A549 (cell line): ENCODE data around the gene ZNF362. TPM values are rescaled to one million over a fixed set of nuclear protein-coding genes. Genes with fewer than 3 reads are reported as not detected.

ENCODE experiments used
- ATAC-seq, 2 experiments: fragments of 200-7000 bp in 1 of 2; fragments of >200 bp in 1 of 2; cut with Nextera tagmentation in 1 of 2; cut with Tn5 transposase in 1 of 2; 3 replicates each; pipeline versions ENCODE4 v1.8.0 to v1.9.1; 2018 to 2020; ENCODE audit warnings: mild to moderate bottlenecking in 1 of 2, moderate library complexity in 1 of 2
- CTCF ChIA-PET: fragments of 300-600 bp; sonication (Branson Sonifier 250); formaldehyde crosslinking; extraction: SDS; loops from one replicate; lab custom pipeline; 2021; ENCODE audit warnings: antibody characterized with exemption, inconsistent platforms; lab: Yijun Ruan, JAX
- POLR2A ChIA-PET: fragments of 350-600 bp; formaldehyde crosslinking; extraction: SDS; loops from one replicate; lab custom pipeline; 2021; ENCODE audit warnings: antibody characterized with exemption, inconsistent platforms; lab: Yijun Ruan, JAX
- DNase-seq, 2 experiments: peaks; one replicate each; pipeline versions ENCODE4 v3.0.0 to v3.0.0-alpha.2; 2011 to 2016; ENCODE audit warnings: low read depth in 1 of 2, low spot score in 1 of 2
- FAIRE-seq: peaks from 2 replicates; lab custom pipeline; 2011; peaks lifted over from hg19 to GRCh38; lab: Jason Lieb, UNC
- H3K27ac ChIP-seq, 2 experiments: fragments of >200 bp; sonication (Bioruptor Twin); formaldehyde crosslinking; 3 replicates each; pipeline ENCODE4 v1.5.1; 2016 to 2017
- H3K4me1 ChIP-seq: fragments of >200 bp; sonication (Bioruptor Twin); formaldehyde crosslinking; 3 replicates; pipeline ENCODE4 v1.6.1; 2016
- H3K4me2 ChIP-seq: fragments of >200 bp; sonication (Bioruptor Twin); formaldehyde crosslinking; 3 replicates; pipeline ENCODE4 v1.6.1; 2016
- H3K4me3 ChIP-seq: fragments of >200 bp; sonication (Bioruptor Twin); formaldehyde crosslinking; 3 replicates; pipeline ENCODE4 v1.5.1; 2016
- H3K9me3 ChIP-seq: fragments of >200 bp; sonication (Bioruptor Twin); formaldehyde crosslinking; 3 replicates; pipeline ENCODE4 v1.6.1; 2016
- BHLHE40 ChIP-seq: IDR thresholded peaks from 2 replicates; pipeline ENCODE4 v1.6.1; 2012; ENCODE audit warnings: low read depth, low read length, inconsistent platforms
- CBX8 ChIP-seq: fragments of 200-600 bp; sonication (generic); IDR thresholded peaks from 2 replicates; pipeline ENCODE4 v1.6.1; 2016
- FOSL2 ChIP-seq, 2 experiments: fragments of 450-650 bp in 1 of 2; fragments of >200 bp in 1 of 2; sonication (Bioruptor Twin) in 1 of 2; formaldehyde crosslinking; IDR thresholded peaks; 2 replicates each; pipeline versions ENCODE4 v1.5.0 to v1.6.1; 2016 to 2020; ENCODE audit warnings: mild to moderate bottlenecking in 1 of 2, moderate library complexity in 1 of 2
- HDAC2 ChIP-seq: fragments of 200-600 bp; sonication (generic); IDR thresholded peaks from 2 replicates; pipeline ENCODE4 v1.6.1; 2016
- HOXB13 ChIP-seq: fragments of 250-450 bp; sonication (Bioruptor Pico); IDR thresholded peaks from 2 replicates; pipeline ENCODE4 v1.5.0; 2020; ENCODE audit warnings: low read depth, mild to moderate bottlenecking, moderate library complexity
- JUNB ChIP-seq: fragments of >200 bp; sonication (Bioruptor Twin); formaldehyde crosslinking; IDR thresholded peaks from 2 replicates; pipeline ENCODE4 v1.6.1; 2016
- KDM1A ChIP-seq: fragments of 200-600 bp; sonication (generic); IDR thresholded peaks from 2 replicates; pipeline ENCODE4 v1.6.1; 2016; ENCODE audit warnings: low read depth, mild to moderate bottlenecking
- KDM5A ChIP-seq: fragments of 200-600 bp; sonication (generic); IDR thresholded peaks from 2 replicates; pipeline ENCODE4 v1.6.1; 2016; ENCODE audit warnings: antibody characterized with exemption, mild to moderate bottlenecking
- NPAS2 ChIP-seq: fragments of 250-450 bp; sonication (Bioruptor Pico); IDR thresholded peaks from 2 replicates; pipeline ENCODE4 v1.8.0; 2022; ENCODE audit warnings: mild to moderate bottlenecking, moderate library complexity, borderline replicate concordance
- NR3C1 ChIP-seq: fragments of >200 bp; sonication (Bioruptor Twin); formaldehyde crosslinking; IDR thresholded peaks from 3 replicates; pipeline ENCODE4 v1.6.1; 2017
- PHF8 ChIP-seq: fragments of 200-600 bp; sonication (generic); IDR thresholded peaks from 2 replicates; pipeline ENCODE4 v1.6.1; 2016; ENCODE audit warnings: low read depth, mild to moderate bottlenecking, antibody characterized with exemption, moderate library complexity, borderline replicate concordance
- RAD21 ChIP-seq, 2 experiments: fragments of >200 bp in 1 of 2; sonication (Bioruptor Twin) in 1 of 2; formaldehyde crosslinking in 1 of 2; IDR thresholded peaks in 1 of 2; conservative IDR thresholded peaks in 1 of 2; 2 replicates in 1 of 2; 3 replicates in 1 of 2; pipeline ENCODE4 v1.6.1; 2012 to 2018; ENCODE audit warnings: inconsistent platforms in 1 of 2
- SREBF2 ChIP-seq: fragments of 450-650 bp; IDR thresholded peaks from 2 replicates; pipeline ENCODE4 v1.6.1; 2014; ENCODE audit warnings: mild to moderate bottlenecking, moderate library complexity
- WGBS: methylation state at CpG from one replicate; pipeline ENCODE4 v1.1.6; 2017; ENCODE audit errors: missing lambda C conversion rate; 5-methylcytosine and 5-hydroxymethylcytosine counted together
- polyA plus RNA-seq, 4 experiments: library from polyadenylated mRNA; depleted of rRNA in 3 of 4; stranded (reverse); fragments of >200 nt; fragmentation: RNase III in 1 of 4; extraction: RNeasy Plus Mini Kit Qiagen cat#74134 plus additional on column Dnase treatment in 1 of 4; gene quantifications; 2 replicates in 3 of 4; 3 replicates in 1 of 4; pipeline ENCODE4 v1.2.3, GENCODE V29; 2011 to 2017
- TF ChIP-seq, protein P1 (sequence below): fragments of 450-650 bp; IDR thresholded peaks from 2 replicates; pipeline ENCODE4 v1.6.1; 2014; ENCODE audit warnings: antibody characterized with exemption
- TF ChIP-seq, protein P2 (sequence below): fragments of >200 bp; sonication (Bioruptor Twin); formaldehyde crosslinking; IDR thresholded peaks from 3 replicates; pipeline ENCODE4 v1.5.1; 2016
- TF ChIP-seq, protein P3 (sequence below): fragments of >200 bp; sonication (Bioruptor Twin); formaldehyde crosslinking; IDR thresholded peaks from 2 replicates; pipeline ENCODE4 v1.6.1; 2016
- TF ChIP-seq, protein P4 (sequence below): fragments of 200-600 bp; sonication (generic); IDR thresholded peaks from 2 replicates; pipeline ENCODE4 v1.6.1; 2016; ENCODE audit warnings: antibody characterized with exemption, mild to moderate bottlenecking, moderate library complexity
- TF ChIP-seq, protein P5 (sequence below): fragments of >200 bp; sonication (Bioruptor Twin); formaldehyde crosslinking; IDR thresholded peaks from 3 replicates; pipeline ENCODE4 v1.6.1; 2016

The ZNF362 gene
- polyA plus RNA-seq, 2 of the 4 experiments (the other 2 are of a cell fraction) = 4.8 to 7.9 TPM

DNA sequence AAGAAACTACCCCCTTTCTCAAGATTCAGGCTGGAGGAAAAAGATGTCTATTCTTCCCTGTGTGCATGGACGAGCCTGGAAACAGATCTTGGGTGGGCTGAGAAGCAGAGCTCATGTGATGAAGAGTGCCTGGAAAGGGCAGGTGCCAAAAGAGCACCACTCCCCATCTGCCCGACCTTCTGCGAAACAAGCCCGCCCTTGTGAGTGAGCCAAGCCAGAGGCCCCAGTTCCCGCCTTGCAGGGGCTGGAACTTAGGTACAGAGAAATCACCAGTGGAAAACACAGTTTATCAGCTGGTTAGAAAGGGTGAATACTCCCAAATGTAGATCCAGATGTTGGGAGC lies 91.3 kb downstream of the ZNF362 start:
- peak overlapping the region; percentile 96 for H3K4me2 ChIP-seq
- peak overlapping the region; percentile 97 to 98 for H3K27ac ChIP-seq
- peaks cover 47% of the 10 kb centered on the region for H3K4me1 ChIP-seq
- TF ChIP-seq, protein P1, sequence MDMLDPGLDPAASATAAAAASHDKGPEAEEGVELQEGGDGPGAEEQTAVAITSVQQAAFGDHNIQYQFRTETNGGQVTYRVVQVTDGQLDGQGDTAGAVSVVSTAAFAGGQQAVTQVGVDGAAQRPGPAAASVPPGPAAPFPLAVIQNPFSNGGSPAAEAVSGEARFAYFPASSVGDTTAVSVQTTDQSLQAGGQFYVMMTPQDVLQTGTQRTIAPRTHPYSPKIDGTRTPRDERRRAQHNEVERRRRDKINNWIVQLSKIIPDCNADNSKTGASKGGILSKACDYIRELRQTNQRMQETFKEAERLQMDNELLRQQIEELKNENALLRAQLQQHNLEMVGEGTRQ = no peak
- TF ChIP-seq CBX8 = no peak
- TF ChIP-seq JUNB = no peak
- no peak for TF ChIP-seq NR3C1
- no peak for TF ChIP-seq SREBF2
- TF ChIP-seq, protein P2, sequence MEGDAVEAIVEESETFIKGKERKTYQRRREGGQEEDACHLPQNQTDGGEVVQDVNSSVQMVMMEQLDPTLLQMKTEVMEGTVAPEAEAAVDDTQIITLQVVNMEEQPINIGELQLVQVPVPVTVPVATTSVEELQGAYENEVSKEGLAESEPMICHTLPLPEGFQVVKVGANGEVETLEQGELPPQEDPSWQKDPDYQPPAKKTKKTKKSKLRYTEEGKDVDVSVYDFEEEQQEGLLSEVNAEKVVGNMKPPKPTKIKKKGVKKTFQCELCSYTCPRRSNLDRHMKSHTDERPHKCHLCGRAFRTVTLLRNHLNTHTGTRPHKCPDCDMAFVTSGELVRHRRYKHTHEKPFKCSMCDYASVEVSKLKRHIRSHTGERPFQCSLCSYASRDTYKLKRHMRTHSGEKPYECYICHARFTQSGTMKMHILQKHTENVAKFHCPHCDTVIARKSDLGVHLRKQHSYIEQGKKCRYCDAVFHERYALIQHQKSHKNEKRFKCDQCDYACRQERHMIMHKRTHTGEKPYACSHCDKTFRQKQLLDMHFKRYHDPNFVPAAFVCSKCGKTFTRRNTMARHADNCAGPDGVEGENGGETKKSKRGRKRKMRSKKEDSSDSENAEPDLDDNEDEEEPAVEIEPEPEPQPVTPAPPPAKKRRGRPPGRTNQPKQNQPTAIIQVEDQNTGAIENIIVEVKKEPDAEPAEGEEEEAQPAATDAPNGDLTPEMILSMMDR = no peak
- TF ChIP-seq KDM5A = no peak
- no peak for TF ChIP-seq KDM1A
- TF ChIP-seq FOSL2 (IDR thresholded peaks at IDR 0.05) = no peak
- TF ChIP-seq FOSL2 (CRISPR knock-in tag; IDR thresholded peaks at IDR 0.05) = no peak
- no peak for TF ChIP-seq HDAC2
- ATAC-seq = peak in 1 of 2 experiments; percentile 13; a peak in 2 of 6 replicates
- H3K4me3 ChIP-seq = peak overlapping the region; percentile 68
- no peak for FAIRE-seq
- no peaks in the 10 kb centered on the region for H3K9me3 ChIP-seq
- ChIA-PET CTCF (interaction anchor here (0.8 to 1.4 kb wide), 4 partner anchors 19 to 123 kb away, joined by 3 to 5 read pairs (median 4); no protein-coding TSS in a partner anchor), POLR2A (no interaction called here)
- 12% methylated on average over 5 of the region's 5 CpGs for WGBS
- peak; percentile 11 to 28 for DNase-seq

DNA sequence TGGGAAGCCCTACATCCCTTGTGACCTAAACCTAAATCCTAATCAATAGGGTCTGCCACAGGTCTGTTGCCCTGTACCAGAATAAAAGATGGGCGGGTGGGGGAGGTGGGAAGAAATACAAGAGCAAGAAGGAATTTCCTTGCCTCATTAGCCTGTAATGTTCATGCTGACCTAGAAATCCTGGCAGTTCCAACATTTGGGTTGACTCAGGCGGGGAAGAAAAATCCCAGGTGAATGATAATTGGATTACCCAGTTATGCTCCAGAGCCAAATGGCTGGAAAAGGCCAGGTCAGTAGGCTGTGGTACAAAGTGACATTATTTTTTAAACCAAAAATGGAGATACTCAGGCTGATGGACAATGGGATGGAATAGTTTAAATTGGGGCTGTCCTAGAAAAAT lies 91.9 kb downstream of the ZNF362 start:
- H3K4me1 ChIP-seq = peaks cover 41% of the 10 kb centered on the region
- no peak for DNase-seq

More for the DNA sequence above, 91.9 kb downstream of the ZNF362 start:
- Histone ChIP-seq H3K27ac (peak overlapping the region; percentile 97 to 98), H3K4me2 (peak overlapping the region; percentile 96), H3K9me3 (no peaks in the 10 kb centered on the region), H3K4me3 (peak overlapping the region; percentile 68)
- ChIA-PET POLR2A (no interaction called here), CTCF (interaction anchor here (0.6 to 1.4 kb wide), 3 partner anchors 19 to 107 kb away, joined by 3 to 5 read pairs (median 5); no protein-coding TSS in a partner anchor)
- WGBS = 5% methylated on average over 2 of the region's 2 CpGs
- no peak for TF ChIP-seq RAD21 (conservative IDR thresholded peaks at IDR 0.05 in 1 of 2, IDR thresholded peaks at IDR 0.05 in 1 of 2)
- TF ChIP-seq, protein P3, sequence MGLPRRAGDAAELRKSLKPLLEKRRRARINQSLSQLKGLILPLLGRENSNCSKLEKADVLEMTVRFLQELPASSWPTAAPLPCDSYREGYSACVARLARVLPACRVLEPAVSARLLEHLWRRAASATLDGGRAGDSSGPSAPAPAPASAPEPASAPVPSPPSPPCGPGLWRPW = no peak
- no peak for TF ChIP-seq NPAS2 (CRISPR knock-in tag)
- no peak for TF ChIP-seq KDM5A
- no peak for TF ChIP-seq BHLHE40
- TF ChIP-seq, protein P4, sequence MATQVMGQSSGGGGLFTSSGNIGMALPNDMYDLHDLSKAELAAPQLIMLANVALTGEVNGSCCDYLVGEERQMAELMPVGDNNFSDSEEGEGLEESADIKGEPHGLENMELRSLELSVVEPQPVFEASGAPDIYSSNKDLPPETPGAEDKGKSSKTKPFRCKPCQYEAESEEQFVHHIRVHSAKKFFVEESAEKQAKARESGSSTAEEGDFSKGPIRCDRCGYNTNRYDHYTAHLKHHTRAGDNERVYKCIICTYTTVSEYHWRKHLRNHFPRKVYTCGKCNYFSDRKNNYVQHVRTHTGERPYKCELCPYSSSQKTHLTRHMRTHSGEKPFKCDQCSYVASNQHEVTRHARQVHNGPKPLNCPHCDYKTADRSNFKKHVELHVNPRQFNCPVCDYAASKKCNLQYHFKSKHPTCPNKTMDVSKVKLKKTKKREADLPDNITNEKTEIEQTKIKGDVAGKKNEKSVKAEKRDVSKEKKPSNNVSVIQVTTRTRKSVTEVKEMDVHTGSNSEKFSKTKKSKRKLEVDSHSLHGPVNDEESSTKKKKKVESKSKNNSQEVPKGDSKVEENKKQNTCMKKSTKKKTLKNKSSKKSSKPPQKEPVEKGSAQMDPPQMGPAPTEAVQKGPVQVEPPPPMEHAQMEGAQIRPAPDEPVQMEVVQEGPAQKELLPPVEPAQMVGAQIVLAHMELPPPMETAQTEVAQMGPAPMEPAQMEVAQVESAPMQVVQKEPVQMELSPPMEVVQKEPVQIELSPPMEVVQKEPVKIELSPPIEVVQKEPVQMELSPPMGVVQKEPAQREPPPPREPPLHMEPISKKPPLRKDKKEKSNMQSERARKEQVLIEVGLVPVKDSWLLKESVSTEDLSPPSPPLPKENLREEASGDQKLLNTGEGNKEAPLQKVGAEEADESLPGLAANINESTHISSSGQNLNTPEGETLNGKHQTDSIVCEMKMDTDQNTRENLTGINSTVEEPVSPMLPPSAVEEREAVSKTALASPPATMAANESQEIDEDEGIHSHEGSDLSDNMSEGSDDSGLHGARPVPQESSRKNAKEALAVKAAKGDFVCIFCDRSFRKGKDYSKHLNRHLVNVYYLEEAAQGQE = no peak
- TF ChIP-seq PHF8 = no peak
- no peak for TF ChIP-seq HOXB13 (CRISPR knock-in tag)
- TF ChIP-seq, protein P5, sequence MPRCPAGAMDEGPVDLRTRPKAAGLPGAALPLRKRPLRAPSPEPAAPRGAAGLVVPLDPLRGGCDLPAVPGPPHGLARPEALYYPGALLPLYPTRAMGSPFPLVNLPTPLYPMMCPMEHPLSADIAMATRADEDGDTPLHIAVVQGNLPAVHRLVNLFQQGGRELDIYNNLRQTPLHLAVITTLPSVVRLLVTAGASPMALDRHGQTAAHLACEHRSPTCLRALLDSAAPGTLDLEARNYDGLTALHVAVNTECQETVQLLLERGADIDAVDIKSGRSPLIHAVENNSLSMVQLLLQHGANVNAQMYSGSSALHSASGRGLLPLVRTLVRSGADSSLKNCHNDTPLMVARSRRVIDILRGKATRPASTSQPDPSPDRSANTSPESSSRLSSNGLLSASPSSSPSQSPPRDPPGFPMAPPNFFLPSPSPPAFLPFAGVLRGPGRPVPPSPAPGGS = no peak
- ATAC-seq (no peak), FAIRE-seq (no peak)
